MG63 (cell line): ENCODE measurements around the gene TXNRD1. TPM values are rescaled to one million over a fixed set of nuclear protein-coding genes. Genes with fewer than 3 reads are reported as not detected.
A peak's percentile ranks its signal among the peaks of the same experiment; 100 is the strongest.
"Not testable (repeated sequence)": the region's sequence is repeated elsewhere in the genome, so short reads cannot be mapped to it uniquely, and the experiment has no call there.

Source experiments
- DNase-seq: peaks from one replicate; pipeline ENCODE4 v3.0.0-alpha.2; 2020
- H3K27me3 ChIP-seq: fragments of 250-450 bp; sonication (Bioruptor Pico); 2 replicates; pipeline ENCODE4 v1.5.1; 2020; ENCODE audit warnings: mild to moderate bottlenecking, moderate library complexity
- H3K36me3 ChIP-seq: fragments of 250-450 bp; sonication (Bioruptor Pico); 2 replicates; pipeline ENCODE4 v1.5.1; 2020; ENCODE audit warnings: mild to moderate bottlenecking, moderate library complexity
- H3K4me3 ChIP-seq: fragments of 250-450 bp; sonication (Bioruptor Pico); 2 replicates; pipeline ENCODE4 v1.5.1; 2020; ENCODE audit warnings: mild to moderate bottlenecking, moderate library complexity
- H3K9me3 ChIP-seq: fragments of 250-450 bp; sonication (Bioruptor Pico); 2 replicates; pipeline ENCODE4 v1.5.1; 2020; ENCODE audit warnings: mild to moderate bottlenecking, moderate library complexity
- total RNA-seq: library from RNA; depleted of rRNA; stranded (reverse); fragments of >200 nt; shearing (Covaris generic); gene quantifications from 2 replicates; pipeline ENCODE4 v1.2.3, GENCODE V29; 2014; ENCODE audit warnings: low replicate concordance

TXNRD1 gene
- total RNA-seq, 1 experiment from 2014 or later: 924 TPM

DNA sequence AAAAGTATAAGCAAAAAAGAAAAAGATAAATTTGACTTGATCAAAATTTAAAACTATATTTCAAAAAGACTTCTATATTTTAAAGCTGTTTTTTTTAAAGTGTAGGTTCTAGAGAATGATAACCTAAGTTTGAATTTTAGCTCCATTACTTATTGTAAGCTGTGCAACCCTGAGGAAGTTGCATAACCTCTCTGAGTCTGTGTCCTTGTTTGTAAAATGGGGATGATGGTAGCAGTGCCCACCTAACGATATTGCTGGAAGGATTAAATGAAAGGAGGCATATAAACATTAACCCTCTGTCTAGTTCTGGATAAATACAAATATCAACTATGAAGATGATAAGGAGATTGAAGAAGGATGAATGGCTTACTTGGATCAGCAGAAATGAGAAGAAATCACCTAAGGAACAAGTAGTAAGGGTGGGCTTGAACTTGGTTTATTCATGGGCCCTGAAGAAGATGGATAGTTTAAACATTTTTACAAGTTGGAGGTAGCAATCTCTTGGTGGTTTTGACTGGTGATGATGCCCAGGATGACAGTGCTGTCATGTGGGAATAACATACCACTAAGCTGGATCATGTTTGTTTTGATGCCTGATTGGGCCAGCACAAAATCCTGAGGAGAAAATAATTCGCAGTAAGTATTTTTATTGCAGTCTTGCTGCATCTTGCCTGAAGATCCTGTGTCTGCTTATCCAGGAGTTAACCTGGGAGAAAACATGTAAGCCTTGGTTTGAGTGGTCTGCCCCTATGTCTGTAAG, 35.0 kb downstream of the TXNRD1 start:
- H3K27me3 ChIP-seq: no peaks in the 10 kb centered on the region
- H3K36me3 ChIP-seq: no peaks in the 10 kb centered on the region
- no peak overlapping the region for H3K4me3 ChIP-seq
- H3K9me3 ChIP-seq: no peaks in the 10 kb centered on the region
- no peak for DNase-seq

DNA sequence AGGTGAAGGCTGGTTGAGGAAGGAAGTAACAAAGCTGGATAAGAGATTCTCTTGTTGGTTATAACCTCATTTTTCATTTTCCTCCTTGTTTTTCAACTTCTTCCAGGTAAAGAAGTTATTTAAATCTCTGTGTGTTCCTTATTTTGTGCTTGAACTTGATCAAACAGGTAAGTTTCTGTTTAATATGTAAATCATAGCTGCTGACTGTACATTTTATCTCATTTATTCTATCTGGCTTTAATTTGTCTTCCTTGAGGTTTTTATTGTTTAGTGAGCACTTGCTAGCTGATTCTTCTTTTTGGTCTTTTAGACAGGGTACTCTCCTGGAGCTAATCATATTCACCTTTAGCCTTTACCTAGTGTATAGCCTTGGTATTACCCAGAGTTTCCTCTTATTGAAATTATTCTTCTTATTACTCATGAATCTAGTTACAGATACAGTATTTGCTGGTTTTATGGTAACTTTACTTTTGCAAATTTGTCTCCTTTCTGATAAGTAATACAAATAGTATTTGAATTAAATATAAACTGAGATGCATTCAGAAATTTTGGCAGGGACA, 42.4 kb downstream of the TXNRD1 start:
- H3K4me3 ChIP-seq: no peak overlapping the region
- H3K36me3 ChIP-seq: no peaks in the 10 kb centered on the region
- no peaks in the 10 kb centered on the region for H3K9me3 ChIP-seq
- no peaks in the 10 kb centered on the region for H3K27me3 ChIP-seq
- no peak for DNase-seq

DNA sequence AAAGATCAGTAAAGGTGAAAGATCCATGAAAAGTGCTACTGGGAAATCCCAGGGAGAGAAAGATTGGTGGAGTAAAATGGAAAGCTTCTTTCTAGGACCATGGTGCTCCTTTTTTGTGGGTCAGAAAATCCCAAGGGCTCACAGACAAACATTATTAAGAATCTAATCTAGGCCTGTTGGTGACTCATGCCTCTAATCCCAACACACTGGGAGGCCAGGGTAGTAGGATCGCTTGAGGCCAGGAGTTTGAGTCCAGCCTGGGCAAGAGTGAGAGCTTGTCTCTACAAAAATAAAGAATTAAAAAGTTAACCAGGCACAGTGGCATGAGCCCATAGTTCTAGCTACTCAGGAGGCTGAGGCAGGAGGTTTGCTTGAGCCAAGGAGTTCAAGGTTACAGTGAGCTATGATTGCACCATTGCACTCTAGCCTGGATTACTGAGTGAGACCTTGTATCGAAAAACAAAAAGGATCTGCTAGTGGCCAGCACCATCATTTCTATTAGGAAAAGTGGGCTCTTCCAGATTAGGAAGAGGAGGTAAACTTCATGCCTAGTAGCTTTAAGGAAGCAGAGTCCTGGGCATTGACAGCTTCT, 43.0 kb downstream of the TXNRD1 start:
- H3K4me3 ChIP-seq: no peak overlapping the region
- peak; percentile 70 for DNase-seq
- H3K9me3 ChIP-seq: no peaks in the 10 kb centered on the region
- no peaks in the 10 kb centered on the region for H3K36me3 ChIP-seq
- H3K27me3 ChIP-seq: no peaks in the 10 kb centered on the region

DNA sequence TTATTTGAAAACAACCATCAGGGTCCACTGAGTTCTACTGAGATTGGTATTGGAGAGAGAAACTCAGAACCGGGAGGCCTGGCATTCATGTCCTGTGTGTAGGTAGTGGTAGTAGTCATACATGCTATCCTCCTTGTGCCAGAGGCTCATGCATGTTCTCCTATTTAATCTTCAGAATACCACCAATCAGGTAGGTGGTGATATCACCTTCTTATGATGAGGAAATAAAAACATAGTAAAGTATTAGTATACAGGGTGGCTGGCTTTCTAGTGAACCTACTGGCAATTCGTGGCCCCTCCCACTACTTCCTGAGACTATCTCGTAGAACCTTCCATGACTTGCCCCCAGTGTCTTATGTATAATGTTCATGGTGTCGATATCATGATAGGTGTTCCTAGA, 47.4 kb downstream of the TXNRD1 start:
- no peaks in the 10 kb centered on the region for H3K36me3 ChIP-seq
- H3K9me3 ChIP-seq: no peaks in the 10 kb centered on the region
- DNase-seq: no peak
- H3K27me3 ChIP-seq: no peaks in the 10 kb centered on the region
- no peak overlapping the region for H3K4me3 ChIP-seq

DNA sequence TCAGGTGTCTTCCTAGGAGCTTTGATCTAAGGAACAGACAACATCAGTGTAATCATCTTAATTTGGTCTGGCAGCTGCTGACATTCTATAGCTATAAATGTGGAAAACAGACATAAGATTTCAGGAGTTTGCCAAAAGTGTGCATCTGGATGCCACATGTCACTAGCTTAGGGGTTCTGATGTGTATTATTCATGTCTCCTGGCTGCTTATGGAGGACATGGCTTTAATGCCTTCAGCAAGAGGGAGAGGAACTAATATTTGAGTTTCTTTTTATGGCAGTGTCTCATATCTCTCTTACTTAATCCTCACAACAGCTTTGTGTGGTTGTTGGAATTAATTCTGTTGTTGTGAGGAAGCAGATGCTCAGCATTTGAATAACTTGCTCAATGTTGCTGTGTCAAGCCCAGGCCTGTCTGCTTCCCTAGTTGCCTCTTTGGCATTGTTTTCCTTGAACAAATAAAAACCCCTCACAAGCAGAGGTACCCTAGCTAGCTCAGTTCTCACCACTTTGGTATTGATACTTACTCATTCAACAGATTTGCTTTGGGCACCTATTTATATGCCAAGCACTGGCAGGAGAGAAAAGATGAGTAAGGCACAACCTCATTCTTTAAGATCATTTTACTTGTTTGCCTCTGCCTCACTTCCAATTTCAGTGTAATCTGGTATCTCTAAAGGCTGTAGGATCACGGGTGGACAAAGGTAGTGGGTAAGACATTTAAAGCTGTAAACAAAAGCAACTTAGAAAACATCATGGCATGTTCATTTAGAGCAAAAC, 48.2 kb downstream of the TXNRD1 start:
- H3K9me3 ChIP-seq: no peaks in the 10 kb centered on the region
- DNase-seq: peak; percentile 76
- no peak overlapping the region for H3K4me3 ChIP-seq
- no peaks in the 10 kb centered on the region for H3K27me3 ChIP-seq
- H3K36me3 ChIP-seq: no peaks in the 10 kb centered on the region

DNA sequence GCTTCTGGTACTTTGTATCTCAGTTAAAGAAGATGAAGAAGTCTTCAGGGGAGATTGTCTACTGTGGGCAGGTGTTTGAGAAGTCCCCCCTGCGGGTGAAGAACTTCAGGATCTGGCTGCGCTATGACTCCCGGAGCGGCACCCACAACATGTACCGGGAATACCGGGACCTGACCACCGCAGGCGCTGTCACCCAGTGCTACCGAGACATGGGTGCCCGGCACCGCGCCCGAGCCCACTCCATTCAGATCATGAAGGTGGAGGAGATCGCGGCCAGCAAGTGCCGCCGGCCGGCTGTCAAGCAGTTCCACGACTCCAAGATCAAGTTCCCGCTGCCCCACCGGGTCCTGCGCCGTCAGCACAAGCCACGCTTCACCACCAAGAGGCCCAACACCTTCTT, 49.9 kb downstream of the TXNRD1 start:
- DNase-seq, H3K27me3 ChIP-seq, H3K4me3 ChIP-seq, H3K36me3 ChIP-seq, H3K9me3 ChIP-seq: not testable (repeated sequence)

DNA sequence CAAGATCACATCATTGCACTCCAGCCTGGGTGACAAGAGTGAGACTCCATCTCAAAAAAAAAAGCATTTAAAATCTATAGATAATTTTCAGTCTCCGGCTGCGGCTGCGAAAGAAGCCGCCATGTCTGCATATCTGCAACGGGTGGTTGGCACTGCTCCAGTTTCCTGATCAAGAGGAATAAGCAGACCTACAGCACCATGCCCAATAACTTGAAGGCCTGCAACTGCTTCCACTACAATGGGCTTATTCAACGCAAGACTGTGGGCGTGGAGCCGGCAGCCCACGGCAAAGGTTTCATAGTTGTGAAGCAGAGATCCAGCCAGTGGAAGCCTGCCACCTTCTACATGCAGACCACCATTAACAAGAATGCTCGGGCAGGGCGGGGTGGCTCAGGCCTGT, 57.4 kb downstream of the TXNRD1 start:
- Histone ChIP-seq H3K36me3 (peaks cover 13% of the 10 kb centered on the region), H3K27me3 (no peaks in the 10 kb centered on the region), H3K9me3 (no peaks in the 10 kb centered on the region; the same call in 1 of the 2 replicates), H3K4me3 (no peak overlapping the region)
- no peak for DNase-seq

DNA sequence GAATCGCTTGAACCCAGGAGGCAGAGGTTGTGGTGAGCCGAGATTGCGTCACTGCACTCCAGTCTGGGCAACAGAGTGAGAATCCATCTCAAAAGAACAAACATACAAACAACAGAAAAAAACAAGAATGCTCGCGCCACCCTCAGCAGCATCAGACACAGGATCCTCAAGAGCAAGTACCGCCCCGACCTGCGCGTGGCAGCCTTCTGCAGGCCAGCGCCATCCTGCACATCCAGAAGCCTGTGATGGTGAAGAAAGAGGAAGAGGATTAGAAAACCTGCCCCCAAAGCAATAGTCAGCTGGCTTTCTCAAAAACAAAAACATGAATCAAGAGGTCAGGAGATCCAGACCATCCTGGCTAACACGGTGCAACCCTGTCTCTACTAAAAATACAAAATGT, 57.9 kb downstream of the TXNRD1 start:
- Histone ChIP-seq H3K9me3 (no peaks in the 10 kb centered on the region; the same call in 1 of the 2 replicates), H3K27me3 (no peaks in the 10 kb centered on the region), H3K4me3 (no peak overlapping the region), H3K36me3 (peaks cover 13% of the 10 kb centered on the region)
- DNase-seq: no peak

DNA sequence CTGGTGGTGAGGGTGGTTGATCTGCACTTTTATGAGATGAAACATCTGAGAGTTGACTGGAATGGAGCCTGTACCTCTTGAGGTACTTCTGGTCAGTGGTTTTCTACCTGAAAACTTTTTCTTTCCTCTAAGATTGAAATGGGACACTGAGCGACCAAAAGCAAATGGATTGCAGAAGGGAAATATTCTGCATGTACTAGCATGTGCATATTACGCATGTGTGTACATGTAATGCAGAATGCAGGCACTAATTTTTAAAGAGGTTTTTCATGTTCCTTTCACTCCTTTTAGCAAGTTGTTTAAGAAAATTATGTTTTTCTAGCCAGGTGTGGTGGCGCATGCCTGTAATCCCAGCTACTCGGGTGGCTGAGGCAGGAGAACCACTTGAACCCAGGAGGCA, 59.2 kb downstream of the TXNRD1 start:
- no peak for DNase-seq
- Histone ChIP-seq H3K36me3 (peaks cover 13% of the 10 kb centered on the region), H3K9me3 (no peaks in the 10 kb centered on the region; the same call in 1 of the 2 replicates), H3K27me3 (no peaks in the 10 kb centered on the region), H3K4me3 (no peak overlapping the region)

DNA sequence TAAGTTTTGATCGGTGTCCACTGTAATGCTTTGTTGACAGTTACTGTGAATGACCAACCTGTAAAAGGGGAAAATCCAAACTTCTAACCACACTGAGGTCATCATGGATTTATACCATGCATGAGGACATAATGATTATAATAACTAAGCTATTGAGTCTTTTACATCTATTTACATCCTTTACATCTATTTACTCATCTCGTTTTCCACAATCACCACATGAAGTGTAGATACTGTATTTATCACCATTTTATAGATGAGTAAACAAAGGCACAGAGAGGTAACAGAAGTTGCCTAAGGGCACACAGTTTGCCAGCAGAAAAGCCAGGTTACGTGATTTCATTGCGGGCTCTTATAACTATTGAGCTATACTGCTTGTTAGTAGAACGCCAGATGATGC, 60.1 kb downstream of the TXNRD1 start:
- no peaks in the 10 kb centered on the region for H3K9me3 ChIP-seq
- no peak for DNase-seq
- H3K4me3 ChIP-seq: peak overlapping the region; percentile 6; the same call in 1 of the 2 replicates
- no peaks in the 10 kb centered on the region for H3K27me3 ChIP-seq
- peaks cover 13% of the 10 kb centered on the region for H3K36me3 ChIP-seq

DNA sequence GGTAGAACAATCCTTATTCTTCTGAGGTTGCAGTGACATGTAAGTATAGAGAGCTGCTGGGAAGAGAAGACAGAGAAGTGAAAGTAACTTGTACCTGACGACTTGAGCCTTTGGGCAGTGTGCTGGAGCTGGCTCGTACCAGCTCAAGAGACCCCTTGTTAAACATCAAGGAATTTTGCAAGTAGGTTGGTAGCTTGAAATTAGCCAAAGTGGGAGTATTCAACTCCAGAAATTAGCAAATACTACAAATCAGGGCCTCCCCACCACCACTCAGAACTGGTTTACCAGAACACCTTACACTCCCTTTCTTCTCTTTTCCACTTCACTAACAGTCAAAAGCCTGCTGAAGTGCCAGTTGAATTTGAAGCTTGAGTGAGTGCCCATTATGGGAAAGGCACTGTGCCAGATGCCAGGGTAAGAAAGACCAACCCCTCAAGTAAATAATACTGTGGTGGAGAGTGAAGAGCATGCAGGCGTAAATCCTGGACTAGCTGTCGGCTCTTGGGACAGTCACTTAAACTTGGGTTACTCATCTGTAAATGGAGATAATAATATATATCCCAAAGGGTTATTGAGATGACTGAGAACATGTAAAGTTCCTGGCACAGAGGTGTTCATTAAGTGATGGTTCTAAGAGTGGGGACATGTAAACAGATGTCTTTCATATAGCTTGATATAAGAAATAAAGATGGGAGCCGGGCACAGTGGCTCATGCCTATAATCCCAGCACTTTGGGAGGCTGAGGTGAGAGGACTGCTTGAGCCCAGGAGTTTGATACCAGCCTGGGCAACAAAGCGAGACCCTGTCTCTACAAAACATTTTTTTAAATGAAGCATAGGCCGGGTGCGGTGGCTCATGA, 60.9 kb downstream of the TXNRD1 start:
- H3K4me3 ChIP-seq: peak overlapping the region; percentile 6
- no peaks in the 10 kb centered on the region for H3K27me3 ChIP-seq
- DNase-seq: peak; percentile 64
- peaks cover 13% of the 10 kb centered on the region for H3K36me3 ChIP-seq
- H3K9me3 ChIP-seq: no peaks in the 10 kb centered on the region

DNA sequence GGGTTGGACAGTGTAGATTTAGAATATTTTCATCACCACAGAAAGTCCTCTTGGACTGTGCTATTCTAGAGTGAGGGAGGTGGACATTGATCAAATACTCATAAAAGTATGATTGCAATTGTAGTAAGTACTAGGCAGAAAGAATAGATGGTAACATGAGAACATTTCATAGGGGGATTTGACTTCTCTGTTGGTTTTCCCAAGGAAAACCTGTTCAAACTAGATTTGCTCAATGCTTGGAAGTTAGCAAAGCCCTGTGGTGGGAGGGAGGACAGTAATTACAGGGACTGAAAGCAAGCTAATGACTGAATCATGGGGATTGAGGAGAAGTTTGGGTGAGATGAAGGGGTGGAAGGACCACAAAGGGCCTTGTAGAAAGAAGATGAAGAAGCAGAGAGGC, 63.6 kb downstream of the TXNRD1 start:
- peak overlapping the region; percentile 21 for H3K4me3 ChIP-seq

DNA sequence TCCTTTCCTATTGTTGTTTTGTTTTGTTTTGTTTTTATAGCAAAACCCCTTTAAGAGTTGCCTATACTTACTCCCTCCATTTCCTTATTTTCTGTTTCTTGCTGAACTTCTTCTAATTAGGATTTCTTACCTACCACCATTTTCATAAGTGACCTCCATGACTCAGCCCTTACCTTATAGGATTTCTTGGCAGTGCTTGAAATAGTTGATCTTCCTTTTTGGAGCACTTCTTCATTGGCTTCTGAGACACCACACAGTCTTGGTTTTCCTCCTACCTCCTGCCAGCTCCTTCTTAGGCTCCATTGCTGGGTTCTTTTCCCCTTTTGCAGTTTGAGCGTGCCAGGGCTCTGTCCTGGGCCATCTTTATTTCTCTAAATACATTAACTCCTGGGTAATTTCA, 64.5 kb downstream of the TXNRD1 start:
- H3K36me3 ChIP-seq: no peaks in the 10 kb centered on the region; the same call in 1 of the 2 replicates
- no peaks in the 10 kb centered on the region for H3K9me3 ChIP-seq
- H3K27me3 ChIP-seq: no peaks in the 10 kb centered on the region
- peak overlapping the region; percentile 21 for H3K4me3 ChIP-seq
- DNase-seq: no peak

More for the DNA sequence above, 63.6 kb downstream of the TXNRD1 start:
- Histone ChIP-seq H3K27me3 (no peaks in the 10 kb centered on the region), H3K36me3 (no peaks in the 10 kb centered on the region; the same call in 1 of the 2 replicates), H3K9me3 (no peaks in the 10 kb centered on the region)
- no peak for DNase-seq

DNA sequence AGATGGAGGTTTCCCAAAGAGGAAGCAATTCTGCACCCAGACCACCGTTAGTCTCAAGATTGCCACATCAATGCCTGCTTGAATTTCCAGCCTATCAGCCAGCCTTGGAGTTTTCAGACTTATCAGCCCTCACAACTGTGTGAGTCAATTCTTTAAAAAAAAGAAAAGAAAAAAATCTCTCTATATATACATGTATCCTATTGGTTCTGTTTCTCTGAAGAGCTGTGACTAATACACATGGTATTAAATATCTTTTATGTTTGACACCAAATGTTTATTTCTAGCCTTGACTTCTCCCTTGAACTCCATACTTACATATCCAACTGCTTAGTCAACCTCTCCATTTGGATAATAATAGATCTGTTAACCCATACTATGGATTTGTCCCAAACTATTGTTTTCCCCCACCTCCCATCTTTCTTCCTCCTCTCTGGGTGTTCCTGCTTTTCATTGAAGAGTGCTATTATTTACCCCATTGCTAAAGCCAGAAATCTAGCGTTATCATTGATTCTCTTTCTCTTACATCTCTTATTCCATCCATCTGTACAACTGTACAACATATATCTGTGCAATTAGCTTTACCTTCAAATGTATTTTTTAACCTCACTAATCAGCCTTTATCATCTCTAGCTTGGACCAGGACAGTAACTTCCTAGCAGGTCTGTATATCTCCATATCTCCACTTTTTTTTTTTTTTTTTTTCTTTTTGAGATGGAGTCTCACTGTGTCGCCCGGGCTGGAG, 65.3 kb downstream of the TXNRD1 start:
- Histone ChIP-seq H3K9me3 (no peaks in the 10 kb centered on the region), H3K36me3 (no peaks in the 10 kb centered on the region; the same call in 1 of the 2 replicates), H3K27me3 (no peaks in the 10 kb centered on the region), H3K4me3 (peak overlapping the region; percentile 21)
- DNase-seq: peak; percentile 70

DNA sequence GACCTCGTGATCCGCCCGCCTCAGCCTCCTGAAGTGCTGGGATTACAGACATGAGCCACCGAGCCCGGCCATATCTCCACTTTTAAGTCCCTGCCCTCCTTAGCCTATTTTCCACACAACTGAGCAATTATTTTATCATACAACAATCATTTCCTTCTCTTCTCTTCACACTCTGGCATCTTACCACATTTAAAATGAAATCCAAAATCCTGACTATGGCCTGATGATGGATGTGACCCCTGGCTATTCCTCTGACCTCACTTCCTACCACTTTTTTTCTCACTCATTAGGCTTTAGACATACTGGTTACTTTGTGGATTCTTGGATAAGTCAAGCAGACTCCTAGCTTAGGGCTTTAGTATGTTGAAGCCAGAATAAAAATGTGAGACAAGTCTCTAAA, 66.1 kb downstream of the TXNRD1 start:
- no peak overlapping the region for H3K4me3 ChIP-seq
- no peaks in the 10 kb centered on the region for H3K9me3 ChIP-seq
- peak; percentile 79 for DNase-seq
- no peaks in the 10 kb centered on the region for H3K36me3 ChIP-seq
- no peaks in the 10 kb centered on the region for H3K27me3 ChIP-seq

DNA sequence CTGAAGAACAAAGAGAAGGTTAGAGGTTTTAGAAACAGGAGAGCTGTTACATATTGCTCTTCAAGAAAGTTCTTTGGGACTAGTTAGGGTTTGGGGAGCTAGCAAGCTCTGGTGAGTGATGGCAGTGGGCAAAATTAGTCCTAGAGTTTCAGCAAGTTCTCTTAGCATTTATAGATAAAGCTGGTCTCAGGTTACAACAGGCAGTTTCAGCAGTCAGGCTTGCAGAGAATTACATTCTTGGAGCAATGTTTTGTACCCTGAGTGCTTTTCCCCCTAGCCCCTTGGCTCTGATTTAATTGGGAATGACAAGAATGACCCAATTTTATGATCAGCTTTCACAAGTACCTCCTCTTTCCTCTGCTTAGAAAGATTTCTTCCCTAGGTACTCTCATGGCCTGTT, 66.5 kb downstream of the TXNRD1 start:
- peaks cover 2% of the 10 kb centered on the region for H3K36me3 ChIP-seq
- H3K27me3 ChIP-seq: no peaks in the 10 kb centered on the region
- H3K9me3 ChIP-seq: no peaks in the 10 kb centered on the region
- no peak for DNase-seq
- H3K4me3 ChIP-seq: no peak overlapping the region
